CD14-positive monocyte (primary cell): ENCODE results near the gene RAB31. TPM values are rescaled to one million over a fixed set of nuclear protein-coding genes. Genes with fewer than 3 reads are reported as not detected.

ENCODE experiments used
- DNase-seq, 3 donors: peaks; one replicate each; pipeline ENCODE4 v3.0.0-alpha.2; 2011 to 2022
- H2AFZ ChIP-seq: 2 replicates; pipeline ENCODE4 v1.6.0; 2012; ENCODE audit warnings: mild to moderate bottlenecking, low read depth, low read length, inconsistent platforms; ENCODE audit not compliant: insufficient read depth, poor library complexity, severe bottlenecking
- H3K27ac ChIP-seq, 2 donors: 1 replicate in 1 of 2; 2 replicates in 1 of 2; pipeline ENCODE4 v1.5.1; 2012 to 2013; ENCODE audit warnings: low read length in 2 of 2, control low read depth in 1 of 2, inconsistent platforms in 1 of 2, low read depth in 1 of 2, mild to moderate bottlenecking in 1 of 2
- H3K27me3 ChIP-seq, 2 donors: one replicate each; pipeline versions ENCODE4 v1.6.0 to v1.6.1; 2011 to 2013; ENCODE audit warnings: low read length in 2 of 2; ENCODE audit not compliant: control insufficient read depth in 2 of 2, insufficient read depth in 2 of 2
- H3K36me3 ChIP-seq, 2 donors: replicated peaks in 1 of 2; 1 replicate in 1 of 2; 2 replicates in 1 of 2; pipeline versions ENCODE4 v1.5.1 to v1.6.1; 2012 to 2013; ENCODE audit warnings: low read length in 2 of 2, control low read depth in 1 of 2, inconsistent platforms in 1 of 2, mild to moderate bottlenecking in 1 of 2; ENCODE audit not compliant: insufficient read depth in 2 of 2, control insufficient read depth in 1 of 2
- H3K4me1 ChIP-seq, 2 donors: 1 replicate in 1 of 2; 2 replicates in 1 of 2; pipeline versions ENCODE4 v1.5.1 to v1.6.1; 2012 to 2013; ENCODE audit warnings: low read length in 2 of 2, control low read depth in 1 of 2, inconsistent platforms in 1 of 2, mild to moderate bottlenecking in 1 of 2, moderate library complexity in 1 of 2; ENCODE audit not compliant: insufficient read depth in 2 of 2, control insufficient read depth in 1 of 2
- H3K4me2 ChIP-seq: replicated peaks from 2 replicates; pipeline ENCODE3; 2012; ENCODE audit warnings: low read length, moderate library complexity, mild to moderate bottlenecking; ENCODE audit not compliant: poor library complexity, severe bottlenecking; ENCODE audit errors: extremely low read depth
- H3K4me3 ChIP-seq, 3 experiments: fragments of 200-600 bp in 1 of 3; sonication (generic) in 1 of 3; replicated peaks in 1 of 3; 1 replicate in 2 of 3; 2 replicates in 1 of 3; pipeline ENCODE4 v1.5.1; 2011 to 2013; ENCODE audit warnings: low read length in 3 of 3, mild to moderate bottlenecking in 3 of 3, control low read depth in 2 of 3, low read depth in 2 of 3, inconsistent platforms in 1 of 3, moderate library complexity in 1 of 3
- H3K79me2 ChIP-seq: 2 replicates; pipeline ENCODE4 v1.6.0; 2012; ENCODE audit warnings: mild to moderate bottlenecking, control low read depth, inconsistent platforms, low read length, moderate library complexity; ENCODE audit not compliant: insufficient read depth
- H3K9ac ChIP-seq: 2 replicates; pipeline ENCODE4 v1.6.0; 2017; ENCODE audit warnings: low read length, mild to moderate bottlenecking; ENCODE audit not compliant: insufficient read depth, poor library complexity, severe bottlenecking
- H3K9me3 ChIP-seq, 2 donors: replicated peaks in 1 of 2; 1 replicate in 1 of 2; 2 replicates in 1 of 2; pipeline versions ENCODE4 v1.5.1 to v1.6.1; 2012 to 2013; ENCODE audit warnings: low read length in 2 of 2, control low read depth in 1 of 2; ENCODE audit not compliant: control insufficient read depth in 1 of 2, insufficient read depth in 1 of 2
- H4K20me1 ChIP-seq: 2 replicates; pipeline ENCODE4 v1.6.0; 2012; ENCODE audit warnings: mild to moderate bottlenecking, low read length, control low read depth, moderate library complexity; ENCODE audit not compliant: insufficient read depth
- H3K27ac Mint-ChIP-seq, 7 donors: one replicate each; pipeline ENCODE4 v1.8.0; 2020; ENCODE audit warnings: mild to moderate bottlenecking in 7 of 7, mixed read lengths in 7 of 7, moderate library complexity in 6 of 7, inconsistent platforms in 2 of 7
- H3K27me3 Mint-ChIP-seq, 3 donors: one replicate each; pipeline ENCODE4 v1.8.0; 2021 to 2022; ENCODE audit warnings: low read depth in 3 of 3, mild to moderate bottlenecking in 3 of 3, mixed read lengths in 3 of 3, moderate library complexity in 3 of 3, inconsistent platforms in 1 of 3
- H3K36me3 Mint-ChIP-seq, 2 donors: one replicate each; pipeline ENCODE4 v1.8.0; 2020; ENCODE audit warnings: mixed read lengths in 2 of 2, inconsistent platforms in 1 of 2, mild to moderate bottlenecking in 1 of 2
- H3K4me1 Mint-ChIP-seq: one replicate; pipeline ENCODE4 v1.8.0; 2020; ENCODE audit warnings: mild to moderate bottlenecking, mixed read lengths
- H3K4me3 Mint-ChIP-seq, 2 donors: one replicate each; pipeline ENCODE4 v1.8.0; 2020; ENCODE audit warnings: mild to moderate bottlenecking in 2 of 2, mixed read lengths in 2 of 2, moderate library complexity in 1 of 2
- H3K9me3 Mint-ChIP-seq, 7 donors: one replicate each; pipeline ENCODE4 v1.8.0; 2020 to 2022; ENCODE audit warnings: mixed read lengths in 7 of 7, mild to moderate bottlenecking in 6 of 7, moderate library complexity in 6 of 7, inconsistent platforms in 2 of 7
- WGBS: methylation state at CpG from one replicate; pipeline ENCODE4 v1.1.5; 2013; ENCODE audit warnings: missing lambda C conversion rate; ENCODE audit not compliant: insufficient coverage; 5-methylcytosine and 5-hydroxymethylcytosine counted together
- intact Hi-C, 2 donors: fragments of 100-400 bp; cut with micrococcal nuclease; formaldehyde crosslinking; loops; one replicate each; pipeline versions ENCODE4 v1.15.0 to v1.15.1; 2023
- polyA plus RNA-seq, 3 donors: library from polyadenylated mRNA; depleted of rRNA in 1 of 3; unstranded in 2 of 3; stranded (reverse) in 1 of 3; fragments of 300-500 nt in 2 of 3; fragments of >200 nt in 1 of 3; fragmentation: Illumina TruSeq in 2 of 3; gene quantifications; 1 replicate in 2 of 3; 2 replicates in 1 of 3; pipeline ENCODE4 v1.2.3, GENCODE V29; 2012 to 2021
- TF ChIP-seq, protein P1 (sequence below): fragments of 200-600 bp; IDR thresholded peaks from one replicate; pipeline ENCODE4 v1.8.0; 2022; ENCODE audit warnings: antibody characterized with exemption, mild to moderate bottlenecking

RAB31 gene
- polyA plus RNA-seq, 3 donors, result 106 to 367 (median 348) TPM

DNA sequence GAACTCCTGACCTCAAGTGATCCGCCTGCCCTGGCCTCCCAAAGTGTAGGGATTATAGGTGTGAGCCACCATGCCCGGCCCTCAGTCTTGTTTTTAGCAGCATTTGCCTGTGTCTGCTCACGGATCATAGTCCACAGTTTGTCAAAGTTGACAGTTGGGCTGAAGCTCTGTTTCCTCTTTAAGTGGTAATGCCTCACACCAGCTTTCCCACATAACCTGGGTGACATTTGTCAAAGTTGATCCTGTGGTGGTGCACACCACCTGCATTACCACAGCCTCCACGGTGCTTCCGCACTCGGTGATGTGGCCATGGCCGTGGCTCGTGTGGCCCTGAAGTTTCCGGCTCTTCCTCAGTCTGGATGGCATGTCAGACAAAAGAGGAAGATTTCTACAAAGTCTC is 27.1 kb downstream of the RAB31 start:
- Mint-ChIP-seq H3K36me3 (peaks cover 61 to 72% of the 10 kb centered on the region in 2 donors), H3K27me3 (peaks cover 0 to 2% (median 0%) of the 10 kb centered on the region in 3 donors), H3K9me3 (peaks cover 0 to 2% (median 0%) of the 10 kb centered on the region in 7 donors), H3K4me3 (no peak overlapping the region), H3K4me1 (peaks cover 72% of the 10 kb centered on the region), H3K27ac (peak overlapping the region; percentile 81 to 88 (median 85))
- H3K9ac ChIP-seq, result no peak overlapping the region
- TF ChIP-seq, protein P1, sequence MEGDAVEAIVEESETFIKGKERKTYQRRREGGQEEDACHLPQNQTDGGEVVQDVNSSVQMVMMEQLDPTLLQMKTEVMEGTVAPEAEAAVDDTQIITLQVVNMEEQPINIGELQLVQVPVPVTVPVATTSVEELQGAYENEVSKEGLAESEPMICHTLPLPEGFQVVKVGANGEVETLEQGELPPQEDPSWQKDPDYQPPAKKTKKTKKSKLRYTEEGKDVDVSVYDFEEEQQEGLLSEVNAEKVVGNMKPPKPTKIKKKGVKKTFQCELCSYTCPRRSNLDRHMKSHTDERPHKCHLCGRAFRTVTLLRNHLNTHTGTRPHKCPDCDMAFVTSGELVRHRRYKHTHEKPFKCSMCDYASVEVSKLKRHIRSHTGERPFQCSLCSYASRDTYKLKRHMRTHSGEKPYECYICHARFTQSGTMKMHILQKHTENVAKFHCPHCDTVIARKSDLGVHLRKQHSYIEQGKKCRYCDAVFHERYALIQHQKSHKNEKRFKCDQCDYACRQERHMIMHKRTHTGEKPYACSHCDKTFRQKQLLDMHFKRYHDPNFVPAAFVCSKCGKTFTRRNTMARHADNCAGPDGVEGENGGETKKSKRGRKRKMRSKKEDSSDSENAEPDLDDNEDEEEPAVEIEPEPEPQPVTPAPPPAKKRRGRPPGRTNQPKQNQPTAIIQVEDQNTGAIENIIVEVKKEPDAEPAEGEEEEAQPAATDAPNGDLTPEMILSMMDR, result no peak
- no peaks in the 10 kb centered on the region for H3K27me3 ChIP-seq
- H3K4me3 ChIP-seq, result no peak overlapping the region
- peaks cover 99% of the 10 kb centered on the region for H4K20me1 ChIP-seq
- no peak overlapping the region for H2AFZ ChIP-seq
- DNase-seq, result peak in 2 of 3 donors; percentile 50 to 52
- H3K27ac ChIP-seq, result peak overlapping the region; percentile 41 to 68
- H3K79me2 ChIP-seq, result peaks cover 97% of the 10 kb centered on the region
- intact Hi-C loops, result no loop called here
- peaks cover 46 to 63% of the 10 kb centered on the region in 2 donors for H3K4me1 ChIP-seq
- H3K36me3 ChIP-seq, result peaks cover 23 to 59% of the 10 kb centered on the region in 2 donors
- no peaks in the 10 kb centered on the region for H3K9me3 ChIP-seq
- WGBS, result 12% methylated on average over 6 of the region's 9 CpGs
- no peak overlapping the region for H3K4me2 ChIP-seq

GRCh38 chr18:9735879-9736278 is 27.8 kb downstream of the RAB31 start:
- H3K27me3 Mint-ChIP-seq, result peaks cover 0 to 2% (median 0%) of the 10 kb centered on the region in 3 donors

More at GRCh38 chr18:9735879-9736278, 27.8 kb downstream of the RAB31 start:
- Histone ChIP-seq H3K36me3 (peaks cover 23 to 54% of the 10 kb centered on the region in 2 donors), H3K4me3 (no peak overlapping the region), H3K27ac (peak overlapping the region; percentile 41 to 68), H3K79me2 (peaks cover 97% of the 10 kb centered on the region), H3K9ac (no peak overlapping the region), H2AFZ (no peak overlapping the region), H3K27me3 (no peaks in the 10 kb centered on the region), H3K4me1 (peaks cover 53 to 69% of the 10 kb centered on the region in 2 donors), H3K4me2 (no peak overlapping the region), H4K20me1 (peaks cover 99% of the 10 kb centered on the region), H3K9me3 (no peaks in the 10 kb centered on the region)
- 73% methylated on average over 4 of the region's 4 CpGs for WGBS
- TF ChIP-seq, protein P1, result no peak
- Mint-ChIP-seq H3K4me3 (no peak overlapping the region), H3K36me3 (peaks cover 56 to 69% of the 10 kb centered on the region in 2 donors), H3K9me3 (peaks cover 0 to 2% (median 0%) of the 10 kb centered on the region in 7 donors), H3K4me1 (peaks cover 74% of the 10 kb centered on the region), H3K27ac (peak overlapping the region in 5 of 7 donors; percentile 8 to 88 (median 69))
- intact Hi-C loops, result no loop called here
- DNase-seq, result no peak
